Measurements from ENCODE around the gene PRDM7. TPM values are rescaled to one million over a fixed set of nuclear protein-coding genes. Genes with fewer than 3 reads are reported as not detected.
A peak's percentile ranks its signal among the peaks of the same experiment; 100 is the strongest.

Gene PRDM7
- total RNA-seq, 1 donor = not detected

- peaks cover 19% of the 10 kb centered on the region for H4K20me1 ChIP-seq (ENCODE audit: insufficient read depth, low read length)
- no peaks in the 10 kb centered on the region for H3K27me3 ChIP-seq (ENCODE audit: insufficient read depth, low read length)
- TF ChIP-seq, protein P1, sequence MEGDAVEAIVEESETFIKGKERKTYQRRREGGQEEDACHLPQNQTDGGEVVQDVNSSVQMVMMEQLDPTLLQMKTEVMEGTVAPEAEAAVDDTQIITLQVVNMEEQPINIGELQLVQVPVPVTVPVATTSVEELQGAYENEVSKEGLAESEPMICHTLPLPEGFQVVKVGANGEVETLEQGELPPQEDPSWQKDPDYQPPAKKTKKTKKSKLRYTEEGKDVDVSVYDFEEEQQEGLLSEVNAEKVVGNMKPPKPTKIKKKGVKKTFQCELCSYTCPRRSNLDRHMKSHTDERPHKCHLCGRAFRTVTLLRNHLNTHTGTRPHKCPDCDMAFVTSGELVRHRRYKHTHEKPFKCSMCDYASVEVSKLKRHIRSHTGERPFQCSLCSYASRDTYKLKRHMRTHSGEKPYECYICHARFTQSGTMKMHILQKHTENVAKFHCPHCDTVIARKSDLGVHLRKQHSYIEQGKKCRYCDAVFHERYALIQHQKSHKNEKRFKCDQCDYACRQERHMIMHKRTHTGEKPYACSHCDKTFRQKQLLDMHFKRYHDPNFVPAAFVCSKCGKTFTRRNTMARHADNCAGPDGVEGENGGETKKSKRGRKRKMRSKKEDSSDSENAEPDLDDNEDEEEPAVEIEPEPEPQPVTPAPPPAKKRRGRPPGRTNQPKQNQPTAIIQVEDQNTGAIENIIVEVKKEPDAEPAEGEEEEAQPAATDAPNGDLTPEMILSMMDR (IDR thresholded peaks at IDR 0.05; ENCODE audit: extremely low read depth, low read depth, low read length) = no peak
- H3K4me1 ChIP-seq (ENCODE audit: insufficient read depth, low read length) = no peaks in the 10 kb centered on the region
- no peak overlapping the region for H2AFZ ChIP-seq (ENCODE audit: low read length)
- H3K27ac ChIP-seq (ENCODE audit: low read depth, low read length) = no peak overlapping the region
- DNase-seq (ENCODE audit: insufficient read length, low spot score, missing footprints) = peak; percentile 36
- no peak overlapping the region for H3K4me2 ChIP-seq (ENCODE audit: insufficient read depth, low read length)
- H3K9me3 ChIP-seq (ENCODE audit: low read depth, low read length) = no peaks in the 10 kb centered on the region
- H3K79me2 ChIP-seq (ENCODE audit: insufficient read depth, low read length) = no peaks in the 10 kb centered on the region
- H3K4me3 ChIP-seq (ENCODE audit: insufficient read depth, low read length) = no peak overlapping the region
- H3K36me3 ChIP-seq (ENCODE audit: insufficient read depth, low read length) = peaks cover 9% of the 10 kb centered on the region
Observed at GRCh38 chr16:90028985-90029384, 48.1 kb downstream of the PRDM7 start.

GRCh38 chr16:90027611-90028010, 49.5 kb downstream of the PRDM7 start:
- Histone ChIP-seq H3K27ac (ENCODE audit: low read depth, low read length) (no peak overlapping the region), H3K4me2 (ENCODE audit: insufficient read depth, low read length) (no peak overlapping the region), H4K20me1 (ENCODE audit: insufficient read depth, low read length) (peaks cover 16% of the 10 kb centered on the region), H3K79me2 (ENCODE audit: insufficient read depth, low read length) (peaks cover 10% of the 10 kb centered on the region), H3K27me3 (ENCODE audit: insufficient read depth, low read length) (no peaks in the 10 kb centered on the region), H3K4me3 (ENCODE audit: insufficient read depth, low read length) (no peak overlapping the region), H3K4me1 (ENCODE audit: insufficient read depth, low read length) (peaks cover 5% of the 10 kb centered on the region), H3K9me3 (ENCODE audit: low read depth, low read length) (no peaks in the 10 kb centered on the region), H3K36me3 (ENCODE audit: insufficient read depth, low read length) (peaks cover 9% of the 10 kb centered on the region), H2AFZ (ENCODE audit: low read length) (no peak overlapping the region)
- no peak for DNase-seq (ENCODE audit: insufficient read length, low spot score, missing footprints)
- TF ChIP-seq, protein P1 (IDR thresholded peaks at IDR 0.05; ENCODE audit: extremely low read depth, low read depth, low read length) = no peak

- TF ChIP-seq, protein P1 (IDR thresholded peaks at IDR 0.05; ENCODE audit: extremely low read depth, low read depth, low read length) = no peak
- peak; percentile 19 for DNase-seq (ENCODE audit: insufficient read length, low spot score, missing footprints)
- Histone ChIP-seq H3K4me3 (ENCODE audit: insufficient read depth, low read length) (no peak overlapping the region), H3K27ac (ENCODE audit: low read depth, low read length) (no peak overlapping the region), H3K4me1 (ENCODE audit: insufficient read depth, low read length) (peaks cover 15% of the 10 kb centered on the region), H4K20me1 (ENCODE audit: insufficient read depth, low read length) (peaks cover 1% of the 10 kb centered on the region), H3K4me2 (ENCODE audit: insufficient read depth, low read length) (no peak overlapping the region), H3K36me3 (ENCODE audit: insufficient read depth, low read length) (peaks cover 4% of the 10 kb centered on the region), H2AFZ (ENCODE audit: low read length) (no peak overlapping the region), H3K9me3 (ENCODE audit: low read depth, low read length) (no peaks in the 10 kb centered on the region), H3K79me2 (ENCODE audit: insufficient read depth, low read length) (peaks cover 14% of the 10 kb centered on the region), H3K27me3 (ENCODE audit: insufficient read depth, low read length) (no peaks in the 10 kb centered on the region)
Observed at GRCh38 chr16:90026135-90026534, 51.0 kb downstream of the PRDM7 start.

- peak overlapping the region; percentile 84 for H3K4me3 ChIP-seq (ENCODE audit: insufficient read depth, low read length)
- TF ChIP-seq, protein P1 (IDR thresholded peaks at IDR 0.05; ENCODE audit: extremely low read depth, low read depth, low read length) = no peak
- H3K27ac ChIP-seq (ENCODE audit: low read depth, low read length) = peak overlapping the region; percentile 69
- peaks cover 28% of the 10 kb centered on the region for H3K4me1 ChIP-seq (ENCODE audit: insufficient read depth, low read length)
- H3K9me3 ChIP-seq (ENCODE audit: low read depth, low read length) = no peaks in the 10 kb centered on the region
- peaks cover 4% of the 10 kb centered on the region for H3K27me3 ChIP-seq (ENCODE audit: insufficient read depth, low read length)
- peak overlapping the region; percentile 91 for H3K4me2 ChIP-seq (ENCODE audit: insufficient read depth, low read length)
- H4K20me1 ChIP-seq (ENCODE audit: insufficient read depth, low read length) = no peaks in the 10 kb centered on the region
- peaks cover 14% of the 10 kb centered on the region for H3K79me2 ChIP-seq (ENCODE audit: insufficient read depth, low read length)
- H3K36me3 ChIP-seq (ENCODE audit: insufficient read depth, low read length) = no peaks in the 10 kb centered on the region
- H2AFZ ChIP-seq (ENCODE audit: low read length) = peak overlapping the region; percentile 80
- DNase-seq (ENCODE audit: insufficient read length, low spot score, missing footprints) = no peak
Observed at GRCh38 chr16:90023078-90023447, 54.1 kb downstream of the PRDM7 start.
